Suppressor macrophage treated with lipopolysaccharide for 1 hour (primary cell): ENCODE measurements around the gene TRIM16.
A peak's percentile ranks its signal among the peaks of the same experiment; 100 is the strongest.
"Not testable (repeated sequence)": the region's sequence is repeated elsewhere in the genome, so short reads cannot be mapped to it uniquely, and the experiment has no call there.

Experiments
- DNase-seq, 3 donors: peaks; one replicate each; pipeline ENCODE4 v3.0.0-alpha.2; 2020 to 2022

Gene TRIM16

DNA sequence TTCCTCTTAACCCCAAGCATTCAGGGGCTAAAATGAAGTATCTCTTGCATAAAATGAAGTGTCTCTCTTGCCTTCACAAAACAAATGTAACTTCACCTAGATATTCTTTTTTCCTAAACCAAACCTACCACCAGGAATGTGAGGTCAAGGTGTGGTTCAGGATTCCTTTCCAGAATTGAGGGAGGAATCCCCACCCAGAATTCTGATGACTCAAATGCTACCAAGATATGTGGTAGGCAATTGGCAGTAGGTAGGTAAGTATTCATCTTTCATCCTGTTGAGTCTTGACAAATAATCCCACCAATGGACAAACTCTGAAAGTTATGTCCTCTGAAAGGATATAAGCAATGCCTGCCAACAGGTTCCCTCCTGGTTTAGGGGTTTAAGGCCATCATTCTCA is 26.2 kb downstream of the TRIM16 start:
- no peak for DNase-seq

DNA sequence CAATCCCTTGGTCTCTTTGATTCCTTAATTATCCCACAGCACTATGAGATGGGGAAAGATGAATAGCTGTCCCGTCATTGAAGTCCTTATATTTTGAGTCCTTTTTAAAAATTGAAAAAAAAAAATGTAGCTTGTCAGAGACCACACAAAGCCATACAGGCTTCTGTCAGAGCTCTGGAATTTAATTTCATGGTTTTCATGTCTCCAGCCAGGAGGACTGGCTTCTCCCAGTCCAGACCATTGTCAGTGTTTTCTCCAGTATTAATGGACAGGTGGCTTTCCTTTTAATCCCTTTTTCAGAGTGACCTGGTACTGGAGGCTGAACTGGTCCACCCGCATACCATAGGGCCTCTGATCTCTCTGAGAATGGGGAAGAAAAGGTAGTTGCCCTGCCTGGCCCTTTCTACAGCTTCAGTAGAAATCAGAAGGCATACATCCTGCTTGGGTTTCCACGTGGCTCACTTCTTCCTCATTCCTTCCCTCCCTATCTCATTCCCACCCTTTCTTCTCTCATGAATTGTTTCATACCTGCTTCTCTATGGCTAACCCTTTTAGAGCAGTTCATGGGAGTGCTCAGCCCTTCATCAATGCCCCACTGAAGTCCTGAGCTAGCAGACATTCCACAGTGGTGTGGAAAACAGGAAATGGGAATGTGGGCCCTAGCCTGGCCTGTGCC is 29.1 kb downstream of the TRIM16 start:
- DNase-seq: no peak

DNA sequence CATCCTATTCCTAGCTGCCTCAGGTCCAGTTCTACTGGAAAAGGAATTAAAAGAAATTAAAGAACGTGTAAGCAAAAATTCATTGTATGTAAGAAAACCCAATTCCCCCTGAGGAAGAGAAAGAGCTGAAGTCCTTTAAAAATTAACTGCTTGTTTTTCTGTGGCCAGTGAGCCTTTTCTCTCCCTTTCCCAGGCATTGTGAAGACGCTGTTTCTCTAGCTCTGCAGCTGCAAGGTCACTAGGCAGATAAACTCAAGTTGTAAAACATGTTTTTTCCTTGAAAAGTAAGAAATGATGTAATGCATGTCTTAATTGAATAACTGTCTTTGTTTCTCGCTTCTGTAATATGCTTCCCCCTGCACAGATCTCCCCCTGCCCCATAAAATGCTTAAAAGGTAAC is 29.7 kb downstream of the TRIM16 start:
- not testable (repeated sequence) for DNase-seq

DNA sequence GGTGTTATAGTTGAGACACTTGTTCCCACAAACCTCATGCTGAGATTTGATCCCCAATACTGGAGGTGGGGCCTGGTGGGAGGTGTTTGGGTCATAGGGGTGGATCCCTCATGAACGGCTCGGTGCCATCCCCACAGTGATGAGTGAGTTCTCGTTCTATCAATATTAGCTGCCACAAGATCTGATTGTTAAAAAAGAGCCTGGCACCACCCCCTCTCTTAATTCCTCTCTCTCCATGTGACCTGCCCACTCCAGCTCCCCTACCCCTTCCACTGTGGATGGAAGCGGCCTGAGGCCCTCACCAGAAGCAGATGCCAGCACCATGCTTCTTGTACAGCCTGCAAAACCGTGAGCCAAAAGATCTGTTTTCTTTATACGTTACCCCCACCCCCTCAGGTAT is 31.2 kb downstream of the TRIM16 start:
- DNase-seq: no peak

DNA sequence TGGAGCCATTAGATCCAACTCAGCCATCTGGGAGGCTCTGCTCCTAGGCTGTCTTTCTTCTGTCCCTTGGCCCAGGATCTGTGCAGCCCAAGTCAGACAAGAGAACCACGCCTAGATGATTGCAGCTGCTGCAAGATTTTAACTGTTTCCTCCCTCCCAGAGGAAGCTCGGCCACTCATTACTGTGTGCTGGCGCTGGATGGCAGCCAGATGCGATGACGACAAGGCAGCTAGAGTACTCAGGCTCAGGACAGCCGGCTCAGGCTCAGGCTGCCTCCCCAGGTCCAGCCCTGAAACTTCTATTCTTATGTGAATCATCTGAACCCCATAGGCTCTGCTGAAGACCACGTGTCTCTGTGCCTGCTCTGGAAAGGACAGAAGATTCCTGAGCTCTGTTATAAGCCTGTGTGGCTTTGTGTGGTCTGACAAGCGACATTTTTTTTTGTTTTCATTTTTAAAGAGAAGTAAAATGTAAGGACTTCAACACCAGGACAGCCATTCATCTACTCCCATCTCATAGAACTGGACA is 32.5 kb downstream of the TRIM16 start:
- peak; percentile 95 to 98 (median 96) for DNase-seq

DNA sequence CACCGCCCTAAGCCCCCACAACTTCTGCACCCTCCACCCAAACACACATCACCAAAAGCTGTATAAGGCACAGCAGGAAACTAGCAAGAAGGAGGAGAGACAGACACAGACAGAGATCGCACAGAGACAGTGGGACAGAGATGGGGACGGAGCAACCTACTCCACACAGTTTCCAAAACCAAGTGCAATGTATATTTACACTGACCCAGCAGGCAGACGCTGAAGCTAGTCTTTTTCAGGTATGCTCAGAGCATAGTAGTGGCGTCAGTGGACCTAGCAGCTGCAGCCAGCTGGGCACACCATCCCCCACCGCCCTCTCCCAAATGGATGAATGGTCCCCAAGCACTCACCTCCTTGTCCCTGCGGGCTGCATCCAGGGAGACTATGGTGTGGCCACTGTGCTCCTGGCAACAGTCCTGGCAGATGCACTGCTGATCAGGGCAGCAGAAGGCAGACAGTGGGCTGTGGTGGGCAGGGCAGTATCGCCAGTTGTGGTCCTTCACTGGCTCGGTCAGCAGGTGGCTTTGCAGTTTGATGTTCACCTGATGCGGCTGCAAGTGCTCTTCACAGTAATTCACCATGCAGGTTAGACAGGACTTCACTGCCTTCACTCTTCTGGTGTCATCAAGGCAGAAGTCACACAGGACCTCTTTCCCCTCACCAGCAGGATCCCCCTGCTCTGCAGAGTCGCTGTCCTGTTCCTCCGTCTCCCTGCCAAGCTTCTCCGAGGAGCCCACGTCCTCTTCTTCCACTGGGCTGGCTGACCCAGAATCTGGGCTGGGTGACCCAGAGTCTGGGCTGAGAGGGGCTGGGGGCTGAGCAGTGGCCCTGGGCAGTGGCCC is 33.1 kb downstream of the TRIM16 start:
- DNase-seq: no peak

DNA sequence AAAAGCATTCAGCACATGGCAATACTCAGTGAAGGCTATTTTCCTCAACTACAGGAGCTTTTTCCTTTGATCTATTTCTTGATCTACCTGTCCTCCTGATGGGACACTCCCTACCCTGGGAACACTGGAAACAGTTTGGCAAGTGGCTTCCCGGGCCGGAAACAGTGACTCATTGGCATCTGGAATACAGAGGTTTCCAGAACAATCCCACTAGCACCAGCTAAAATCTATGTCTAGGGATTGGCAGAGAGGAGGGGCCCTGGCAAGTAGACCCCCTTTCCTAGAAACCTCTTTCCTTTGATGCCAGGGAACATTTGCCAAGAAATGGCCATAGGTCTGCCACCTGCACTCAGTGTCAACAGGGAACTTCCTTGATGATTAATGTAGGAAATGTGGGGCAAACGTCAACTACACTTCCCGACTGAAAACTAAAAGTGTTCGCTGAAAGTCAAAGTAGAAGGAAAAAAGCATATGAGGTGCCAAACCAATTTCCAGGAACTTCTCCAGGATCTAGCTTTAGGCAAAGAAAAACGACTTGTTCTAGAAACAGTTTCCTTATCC is 34.2 kb downstream of the TRIM16 start:
- peak; percentile 22 to 45 (median 32) for DNase-seq

DNA sequence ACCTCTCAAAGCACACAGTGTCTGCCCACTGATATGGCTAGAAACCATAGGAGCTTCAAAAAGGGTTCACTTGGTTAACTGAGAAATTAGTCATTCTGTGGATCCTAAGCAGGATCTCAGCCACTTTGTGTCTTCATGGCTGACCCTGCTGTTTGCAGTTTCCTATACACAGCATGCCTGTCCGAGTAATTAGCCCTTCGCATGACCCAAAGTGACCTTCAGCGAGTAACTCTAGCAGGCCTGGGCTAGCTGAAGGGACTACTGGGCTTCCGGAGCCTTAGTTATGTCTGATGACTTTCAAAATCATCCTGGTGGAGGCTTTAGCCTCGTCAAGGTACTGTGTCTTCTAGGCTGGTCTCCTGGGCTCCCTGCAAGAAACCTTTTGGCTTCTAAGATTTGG is 35.7 kb downstream of the TRIM16 start:
- peak in 2 of 3 donors; percentile 4 to 38 for DNase-seq

DNA sequence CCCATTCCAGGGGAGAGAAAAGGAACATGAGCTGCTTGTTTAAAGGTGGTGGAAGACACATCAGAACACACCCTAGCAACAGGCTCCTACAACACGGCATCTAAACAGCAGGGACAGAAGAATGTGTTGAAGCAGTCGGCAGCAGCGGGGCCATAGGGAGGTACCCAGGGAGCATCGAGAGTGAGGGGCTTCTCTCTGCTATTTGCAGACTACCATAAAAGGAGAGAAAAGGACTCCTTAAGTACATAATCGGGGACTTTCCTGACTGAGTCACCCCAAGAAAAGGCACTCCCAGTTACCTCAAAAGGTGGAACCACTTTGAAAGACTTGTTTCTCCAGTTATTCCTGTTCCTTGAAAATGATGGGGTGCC is 38.2 kb downstream of the TRIM16 start:
- peak; percentile 17 to 38 (median 36) for DNase-seq

DNA sequence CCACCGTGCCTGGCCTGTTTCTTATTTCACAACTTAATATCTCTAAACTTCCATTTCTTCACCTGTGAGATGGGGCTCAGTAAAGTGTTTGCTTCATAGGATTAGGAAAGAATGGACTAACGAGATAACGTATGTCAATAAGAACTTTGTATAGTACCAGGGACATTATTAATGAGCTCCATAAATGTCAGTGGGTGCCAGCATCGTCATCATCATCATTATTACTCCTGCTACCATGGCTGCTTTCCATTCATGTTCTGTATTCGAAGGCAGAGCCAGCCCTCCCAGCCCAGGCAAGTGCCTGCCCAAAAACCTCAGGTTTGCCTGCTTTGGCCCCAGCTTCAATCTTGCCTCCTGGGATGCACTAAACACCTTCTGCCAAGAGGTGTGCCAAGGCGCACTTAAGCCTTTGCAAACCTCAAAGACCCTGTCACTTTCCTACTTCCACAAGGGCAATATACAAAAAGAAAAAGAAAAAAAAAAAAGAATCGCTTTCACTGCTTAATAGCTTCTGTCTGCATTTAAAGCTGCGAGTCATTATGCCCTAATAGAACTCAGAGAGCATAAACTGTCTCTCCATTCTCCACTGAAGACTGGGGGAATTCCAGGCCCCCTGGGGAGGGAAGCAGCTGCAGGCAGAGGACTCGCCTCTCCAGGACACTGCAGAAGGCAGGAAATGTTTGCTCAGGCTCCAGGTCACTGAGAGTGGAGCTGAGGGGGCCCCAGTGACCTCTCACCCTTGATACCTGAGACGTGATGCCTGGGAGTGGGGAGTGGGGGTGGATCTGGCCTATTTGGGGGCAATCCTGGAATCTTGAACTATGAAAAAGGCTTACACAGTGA is 38.8 kb downstream of the TRIM16 start:
- DNase-seq: peak; percentile 54 to 67 (median 57)

DNA sequence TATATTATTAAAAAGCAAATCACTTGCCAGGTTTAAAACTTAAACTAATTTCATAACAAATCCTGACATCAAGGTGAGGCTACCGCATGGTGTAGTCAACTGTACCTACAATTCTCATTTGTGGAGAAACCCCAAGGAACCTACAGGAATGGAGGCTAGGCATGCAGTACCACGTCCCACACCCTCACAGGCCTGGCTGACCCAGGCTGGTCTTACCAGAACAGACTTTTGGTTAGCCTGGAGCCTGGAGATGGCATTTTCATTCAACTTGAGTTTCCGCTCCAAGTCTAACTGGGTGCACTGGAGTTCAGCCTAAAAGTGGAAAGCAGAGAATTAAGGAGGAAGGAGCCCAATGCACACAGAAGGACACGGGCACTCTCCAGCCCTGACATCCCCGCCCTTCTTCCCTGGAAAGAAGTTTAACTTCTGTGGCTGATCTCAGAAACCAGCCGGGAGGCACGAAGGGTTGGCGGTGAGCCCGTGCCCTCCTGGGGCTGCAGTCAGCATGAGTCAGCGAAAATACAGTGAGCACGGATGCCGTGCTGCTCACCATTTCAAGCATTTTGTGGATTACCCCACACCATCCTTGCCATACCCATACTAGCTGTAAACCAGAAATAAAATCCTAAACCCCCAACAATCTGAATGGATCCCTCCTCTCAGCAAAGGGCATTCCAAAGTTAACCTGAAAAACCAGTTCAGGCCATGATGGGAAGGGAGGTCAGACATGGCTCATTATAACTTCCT is 41.4 kb downstream of the TRIM16 start:
- DNase-seq: not testable (repeated sequence)

DNA sequence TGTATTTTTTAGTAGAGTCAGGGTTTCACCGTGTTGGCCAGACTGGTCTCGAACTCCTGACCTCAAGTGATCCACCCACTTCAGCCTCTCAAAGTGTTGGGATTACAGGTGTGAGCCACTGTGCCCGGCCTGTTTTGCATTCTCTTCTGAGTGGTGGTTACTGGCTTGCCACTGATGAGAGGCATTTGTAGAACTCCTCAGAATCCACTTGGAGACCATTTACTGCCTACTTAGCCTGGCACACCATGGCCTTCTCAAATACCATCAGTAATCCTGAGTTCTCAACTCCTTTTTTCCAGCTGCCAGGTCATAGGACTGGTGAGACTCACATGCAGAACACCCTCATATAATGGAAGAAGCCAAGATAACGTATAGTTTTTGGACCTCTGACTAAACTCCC is 42.1 kb downstream of the TRIM16 start:
- DNase-seq: not testable (repeated sequence)

DNA sequence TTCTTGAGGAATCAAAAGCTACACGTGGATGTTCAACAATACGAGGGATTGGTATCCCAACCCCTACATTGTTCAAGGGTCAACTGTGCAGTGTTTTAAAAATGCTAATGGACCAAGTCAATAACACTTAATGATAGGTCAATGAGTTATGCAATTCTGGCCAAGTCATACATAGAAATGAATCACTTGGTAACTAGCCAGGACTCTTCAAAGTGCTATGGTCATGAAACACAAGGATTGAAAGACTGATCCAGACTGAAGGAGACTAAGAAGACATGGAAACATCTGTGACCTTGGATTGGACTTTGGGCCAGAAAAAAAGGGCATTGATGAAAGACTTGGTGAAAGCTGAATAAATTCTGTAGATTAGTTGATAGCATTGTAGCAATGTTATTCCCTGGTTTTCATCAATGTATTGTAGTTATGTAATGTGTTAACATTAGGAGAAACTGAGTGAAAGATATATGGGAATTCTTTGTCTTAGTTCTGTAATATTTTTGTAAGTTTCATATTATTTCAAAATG is 53.1 kb downstream of the TRIM16 start:
- DNase-seq: not testable (repeated sequence)

DNA sequence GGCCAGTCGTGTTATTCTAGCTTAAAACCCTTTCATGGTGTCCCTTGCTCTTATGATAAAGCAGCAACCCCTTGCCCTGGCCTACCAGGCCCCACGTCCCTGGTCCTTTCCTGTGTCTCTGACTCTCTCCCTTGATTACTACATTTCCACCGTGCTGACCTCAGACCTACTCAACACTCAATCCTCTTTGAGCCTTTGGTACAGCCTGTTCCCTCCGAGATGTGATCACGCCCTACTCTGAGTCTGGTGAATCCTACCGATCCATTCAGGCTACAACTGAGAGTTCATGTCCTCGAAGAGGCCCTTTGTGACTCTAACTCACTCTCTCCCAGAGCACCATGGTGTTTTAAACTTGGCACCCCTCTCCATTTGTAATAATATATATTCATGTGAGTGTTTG is 54.1 kb downstream of the TRIM16 start:
- DNase-seq: not testable (repeated sequence)

DNA sequence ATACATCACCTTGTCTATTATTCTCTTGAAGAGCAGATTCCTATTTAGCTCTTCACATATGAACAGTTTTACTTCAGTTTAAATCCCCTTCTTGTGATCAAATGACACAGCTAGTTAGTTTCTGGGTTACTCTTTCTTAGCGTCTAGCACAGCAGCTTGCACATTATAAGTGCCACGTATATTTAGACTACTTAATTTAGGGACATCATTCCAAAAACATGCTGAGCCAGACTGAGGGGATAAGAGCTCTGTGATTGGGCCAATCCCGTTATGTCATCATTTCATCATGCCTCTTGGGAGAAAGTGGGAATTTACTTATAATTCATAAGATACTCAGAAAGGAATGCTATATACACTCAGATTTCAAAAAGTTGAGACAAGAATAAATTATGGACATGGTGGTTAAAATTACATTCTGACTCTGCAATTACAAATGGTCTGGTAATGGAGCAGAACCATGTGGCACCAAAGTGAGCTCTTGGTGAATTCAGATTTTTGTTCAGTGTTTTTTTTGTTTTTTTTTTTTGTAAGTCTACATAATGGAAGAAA is 60.4 kb downstream of the TRIM16 start:
- not testable (repeated sequence) for DNase-seq

DNA sequence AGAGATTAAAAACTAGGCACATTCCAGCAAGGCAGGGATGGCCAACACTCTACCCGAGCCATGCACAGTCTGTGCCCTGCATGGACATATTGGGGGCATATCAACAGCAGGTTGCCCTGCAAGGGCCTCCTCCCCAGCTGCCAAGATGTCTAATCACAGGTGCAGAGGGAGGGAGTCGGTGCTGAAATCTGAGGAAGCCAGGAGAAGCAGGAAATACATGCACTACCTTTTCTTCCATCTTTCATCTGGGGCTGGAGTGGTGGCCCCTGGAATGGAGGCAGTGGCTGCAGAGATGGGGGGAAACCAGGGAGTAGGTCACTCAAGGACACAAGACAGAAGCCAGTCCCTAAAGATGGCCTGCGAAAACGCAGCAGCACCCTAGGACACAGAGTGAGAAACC is 60.9 kb downstream of the TRIM16 start:
- DNase-seq: not testable (repeated sequence)

DNA sequence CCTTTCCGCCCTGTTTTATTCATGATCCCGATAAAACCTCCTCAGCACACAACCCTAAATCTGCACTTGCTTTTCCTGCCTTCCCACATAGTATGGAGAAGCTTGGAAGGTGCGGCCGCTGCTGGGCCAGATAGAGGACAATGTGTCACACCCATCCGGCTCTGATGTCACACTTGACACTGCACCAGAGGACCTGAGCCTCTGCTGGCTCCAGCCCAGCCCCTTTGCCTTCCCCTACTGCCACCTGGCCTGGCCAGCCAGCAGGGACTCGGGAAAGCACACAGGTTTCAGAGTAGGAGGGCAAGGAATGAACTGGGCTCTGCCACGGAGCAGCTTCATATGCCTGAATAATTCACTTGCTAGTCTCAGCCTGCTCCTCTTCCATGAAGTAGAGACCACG is 62.0 kb downstream of the TRIM16 start:
- DNase-seq: not testable (repeated sequence)

DNA sequence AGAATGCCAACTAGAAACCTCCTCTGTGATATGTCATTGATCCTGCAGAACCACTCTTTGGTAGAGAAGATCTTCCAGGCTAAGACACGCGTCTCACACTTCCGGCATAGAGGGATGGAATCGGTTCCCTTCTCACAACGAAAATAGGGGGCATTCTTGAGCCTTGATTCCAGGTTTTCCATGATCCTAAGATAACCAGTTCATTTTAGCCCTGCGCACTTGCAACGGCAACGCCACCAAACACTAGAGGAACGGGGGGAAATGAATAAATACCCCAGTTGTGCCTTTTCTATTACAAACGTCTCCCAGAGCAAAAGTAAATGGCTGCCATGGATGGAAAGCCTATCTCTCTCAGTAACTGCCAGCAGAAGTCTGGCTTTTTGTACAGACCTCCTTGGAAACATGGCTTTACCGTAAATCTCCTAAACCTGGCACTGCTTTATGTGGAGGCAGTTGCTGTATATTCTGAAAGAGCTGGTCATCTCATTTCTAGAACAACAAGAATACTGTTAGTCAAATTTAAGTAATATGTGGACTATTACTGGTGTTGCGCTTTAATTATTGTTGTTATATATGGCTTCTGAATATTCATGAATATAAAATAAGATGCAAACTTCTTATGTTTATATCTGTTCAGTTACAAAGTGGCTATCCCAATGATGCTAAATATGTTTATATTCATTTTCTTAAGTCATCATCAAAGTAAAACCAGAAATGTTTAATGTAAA is 64.6 kb downstream of the TRIM16 start, which contains the start of gene FBXW10B:
Gene FBXW10B (minus strand): TSS at position 374 of the 728 bp plus-strand sequence. CDS start 192 bp downstream, at position 182.
- DNase-seq: not testable (repeated sequence)

DNA sequence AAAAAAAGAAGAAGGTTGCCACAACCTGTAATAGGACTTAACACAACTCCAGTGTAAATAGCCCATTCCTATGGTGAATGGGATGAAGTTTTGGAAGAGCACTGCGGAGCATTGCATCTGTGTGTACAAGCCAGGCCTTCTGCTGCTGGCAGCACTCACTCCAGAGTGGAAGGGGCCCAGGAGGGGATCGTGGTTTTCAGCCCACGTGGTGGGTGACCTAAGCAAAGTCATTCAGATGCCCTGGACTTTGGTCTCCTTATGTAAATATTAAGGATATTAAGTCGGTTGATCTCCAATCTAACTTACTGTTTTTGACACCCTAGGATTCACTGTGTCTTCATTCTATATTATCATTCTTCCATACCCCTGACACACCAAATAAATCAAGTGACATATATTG is 67.3 kb downstream of the TRIM16 start:
- not testable (repeated sequence) for DNase-seq

DNA sequence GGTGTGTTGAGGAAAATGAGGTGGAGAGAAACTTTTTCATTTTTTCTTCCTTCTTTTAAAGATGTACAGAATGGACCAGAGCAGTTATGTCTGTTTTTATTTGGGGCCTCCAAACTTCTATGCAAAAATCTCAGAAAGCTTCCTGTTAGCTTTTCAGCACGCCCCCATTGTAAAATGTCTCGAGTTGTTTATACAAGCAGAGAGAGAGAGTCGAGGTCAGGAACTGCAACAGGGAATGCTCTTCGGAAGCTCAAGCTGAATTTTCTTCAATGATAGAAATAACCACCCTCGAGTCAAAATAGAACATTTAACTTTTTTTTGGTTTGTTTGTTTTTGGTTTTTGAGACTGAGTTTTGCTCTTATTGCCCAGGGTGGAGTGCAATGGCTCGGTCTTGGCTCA is 68.3 kb downstream of the TRIM16 start:
- DNase-seq: not testable (repeated sequence)
